ENCODE measurements around the gene HSD17B3. TPM values are rescaled to one million over a fixed set of nuclear protein-coding genes. Genes with fewer than 3 reads are reported as not detected.

The HSD17B3 gene
- total and polyA plus RNA-seq, 2 of the 13 experiments (the other 11 are each of a cell fraction or from before 2014, with no cell fraction given), result 0.12 TPM; not detected in 1

DNA sequence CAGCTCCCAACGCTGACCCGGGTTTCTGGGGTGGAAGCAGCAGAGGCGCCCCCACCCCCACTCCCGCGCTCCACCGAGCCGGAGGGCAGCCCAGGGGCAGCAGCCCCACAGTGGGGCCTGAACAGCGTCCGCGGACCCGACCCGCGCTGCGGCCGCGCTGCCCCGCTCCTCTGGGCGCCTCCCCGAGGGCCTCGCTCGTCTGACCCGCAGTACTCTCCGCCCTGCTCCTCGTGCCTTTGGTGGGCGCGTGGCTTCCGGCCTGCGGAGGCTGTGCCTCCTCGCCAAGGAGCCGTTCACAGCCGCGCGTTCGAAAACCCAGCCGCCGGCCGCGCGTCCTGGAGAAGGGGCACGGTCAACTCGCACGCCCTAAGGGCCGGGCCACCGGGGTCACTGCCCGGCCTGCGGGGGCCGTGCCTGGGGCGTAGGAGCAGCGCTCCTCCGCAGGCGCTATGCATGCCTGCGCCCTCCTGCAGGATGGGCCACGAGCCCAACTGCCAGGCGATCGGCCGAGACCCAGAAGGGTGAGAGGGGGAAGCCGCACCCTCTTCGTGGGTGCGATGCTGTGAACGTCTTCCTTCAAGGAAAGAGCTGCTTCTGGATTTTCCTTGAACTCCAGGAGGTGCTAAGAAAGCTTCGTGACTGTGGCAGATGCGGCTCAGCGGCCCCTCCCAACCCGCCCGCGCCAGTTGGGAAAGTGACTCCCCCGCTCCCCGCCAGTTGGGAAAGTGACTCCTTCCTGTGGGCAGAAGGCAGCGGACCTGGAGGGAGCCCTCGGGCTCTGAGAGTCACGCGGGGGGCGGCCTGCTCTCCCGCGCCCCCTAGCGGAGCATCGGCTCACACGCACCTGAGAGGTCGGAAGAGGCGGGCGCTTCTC, 82.7 kb downstream of the HSD17B3 start (continued):
- TF ChIP-seq, protein P1, sequence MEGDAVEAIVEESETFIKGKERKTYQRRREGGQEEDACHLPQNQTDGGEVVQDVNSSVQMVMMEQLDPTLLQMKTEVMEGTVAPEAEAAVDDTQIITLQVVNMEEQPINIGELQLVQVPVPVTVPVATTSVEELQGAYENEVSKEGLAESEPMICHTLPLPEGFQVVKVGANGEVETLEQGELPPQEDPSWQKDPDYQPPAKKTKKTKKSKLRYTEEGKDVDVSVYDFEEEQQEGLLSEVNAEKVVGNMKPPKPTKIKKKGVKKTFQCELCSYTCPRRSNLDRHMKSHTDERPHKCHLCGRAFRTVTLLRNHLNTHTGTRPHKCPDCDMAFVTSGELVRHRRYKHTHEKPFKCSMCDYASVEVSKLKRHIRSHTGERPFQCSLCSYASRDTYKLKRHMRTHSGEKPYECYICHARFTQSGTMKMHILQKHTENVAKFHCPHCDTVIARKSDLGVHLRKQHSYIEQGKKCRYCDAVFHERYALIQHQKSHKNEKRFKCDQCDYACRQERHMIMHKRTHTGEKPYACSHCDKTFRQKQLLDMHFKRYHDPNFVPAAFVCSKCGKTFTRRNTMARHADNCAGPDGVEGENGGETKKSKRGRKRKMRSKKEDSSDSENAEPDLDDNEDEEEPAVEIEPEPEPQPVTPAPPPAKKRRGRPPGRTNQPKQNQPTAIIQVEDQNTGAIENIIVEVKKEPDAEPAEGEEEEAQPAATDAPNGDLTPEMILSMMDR (CRISPR knock-in tag; IDR thresholded peaks at IDR 0.05), result peak; percentile 71
- TF ChIP-seq AKAP8 (CRISPR knock-in tag; IDR thresholded peaks at IDR 0.05) (no peak), ZNF446 (CRISPR knock-in tag; IDR thresholded peaks at IDR 0.05) (no peak), ZKSCAN8 (CRISPR knock-in tag; IDR thresholded peaks at IDR 0.05; ENCODE audit: borderline replicate concordance) (no peak), ATF7-NPFF (CRISPR knock-in tag; IDR thresholded peaks at IDR 0.05; ENCODE audit: low read depth) (0 out of 2 replicates have a peak, but pooled peaks have one; percentile 17), ZNF207 (IDR thresholded peaks at IDR 0.05; ENCODE audit: borderline replicate concordance) (no peak), ZNF747 (CRISPR knock-in tag; IDR thresholded peaks at IDR 0.05; ENCODE audit: borderline replicate concordance) (no peak), CCAR2 (optimal IDR thresholded peaks at IDR 0.05; ENCODE audit: low read depth, low read length) (no peak), GABPB1 (CRISPR knock-in tag; IDR thresholded peaks at IDR 0.05) (peak; percentile 41; the same call in 1 of the 2 replicates), PPARG (CRISPR knock-in tag; conservative IDR thresholded peaks at IDR 0.05) (no peak)
- TF ChIP-seq, protein P2, sequence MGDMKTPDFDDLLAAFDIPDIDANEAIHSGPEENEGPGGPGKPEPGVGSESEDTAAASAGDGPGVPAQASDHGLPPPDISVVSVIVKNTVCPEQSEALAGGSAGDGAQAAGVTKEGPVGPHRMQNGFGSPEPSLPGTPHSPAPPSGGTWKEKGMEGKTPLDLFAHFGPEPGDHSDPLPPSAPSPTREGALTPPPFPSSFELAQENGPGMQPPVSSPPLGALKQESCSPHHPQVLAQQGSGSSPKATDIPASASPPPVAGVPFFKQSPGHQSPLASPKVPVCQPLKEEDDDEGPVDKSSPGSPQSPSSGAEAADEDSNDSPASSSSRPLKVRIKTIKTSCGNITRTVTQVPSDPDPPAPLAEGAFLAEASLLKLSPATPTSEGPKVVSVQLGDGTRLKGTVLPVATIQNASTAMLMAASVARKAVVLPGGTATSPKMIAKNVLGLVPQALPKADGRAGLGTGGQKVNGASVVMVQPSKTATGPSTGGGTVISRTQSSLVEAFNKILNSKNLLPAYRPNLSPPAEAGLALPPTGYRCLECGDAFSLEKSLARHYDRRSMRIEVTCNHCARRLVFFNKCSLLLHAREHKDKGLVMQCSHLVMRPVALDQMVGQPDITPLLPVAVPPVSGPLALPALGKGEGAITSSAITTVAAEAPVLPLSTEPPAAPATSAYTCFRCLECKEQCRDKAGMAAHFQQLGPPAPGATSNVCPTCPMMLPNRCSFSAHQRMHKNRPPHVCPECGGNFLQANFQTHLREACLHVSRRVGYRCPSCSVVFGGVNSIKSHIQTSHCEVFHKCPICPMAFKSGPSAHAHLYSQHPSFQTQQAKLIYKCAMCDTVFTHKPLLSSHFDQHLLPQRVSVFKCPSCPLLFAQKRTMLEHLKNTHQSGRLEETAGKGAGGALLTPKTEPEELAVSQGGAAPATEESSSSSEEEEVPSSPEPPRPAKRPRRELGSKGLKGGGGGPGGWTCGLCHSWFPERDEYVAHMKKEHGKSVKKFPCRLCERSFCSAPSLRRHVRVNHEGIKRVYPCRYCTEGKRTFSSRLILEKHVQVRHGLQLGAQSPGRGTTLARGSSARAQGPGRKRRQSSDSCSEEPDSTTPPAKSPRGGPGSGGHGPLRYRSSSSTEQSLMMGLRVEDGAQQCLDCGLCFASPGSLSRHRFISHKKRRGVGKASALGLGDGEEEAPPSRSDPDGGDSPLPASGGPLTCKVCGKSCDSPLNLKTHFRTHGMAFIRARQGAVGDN (CRISPR knock-in tag; IDR thresholded peaks at IDR 0.05), result peak; percentile 9; the same call in 1 of the 2 replicates
- TF ChIP-seq, protein P3, sequence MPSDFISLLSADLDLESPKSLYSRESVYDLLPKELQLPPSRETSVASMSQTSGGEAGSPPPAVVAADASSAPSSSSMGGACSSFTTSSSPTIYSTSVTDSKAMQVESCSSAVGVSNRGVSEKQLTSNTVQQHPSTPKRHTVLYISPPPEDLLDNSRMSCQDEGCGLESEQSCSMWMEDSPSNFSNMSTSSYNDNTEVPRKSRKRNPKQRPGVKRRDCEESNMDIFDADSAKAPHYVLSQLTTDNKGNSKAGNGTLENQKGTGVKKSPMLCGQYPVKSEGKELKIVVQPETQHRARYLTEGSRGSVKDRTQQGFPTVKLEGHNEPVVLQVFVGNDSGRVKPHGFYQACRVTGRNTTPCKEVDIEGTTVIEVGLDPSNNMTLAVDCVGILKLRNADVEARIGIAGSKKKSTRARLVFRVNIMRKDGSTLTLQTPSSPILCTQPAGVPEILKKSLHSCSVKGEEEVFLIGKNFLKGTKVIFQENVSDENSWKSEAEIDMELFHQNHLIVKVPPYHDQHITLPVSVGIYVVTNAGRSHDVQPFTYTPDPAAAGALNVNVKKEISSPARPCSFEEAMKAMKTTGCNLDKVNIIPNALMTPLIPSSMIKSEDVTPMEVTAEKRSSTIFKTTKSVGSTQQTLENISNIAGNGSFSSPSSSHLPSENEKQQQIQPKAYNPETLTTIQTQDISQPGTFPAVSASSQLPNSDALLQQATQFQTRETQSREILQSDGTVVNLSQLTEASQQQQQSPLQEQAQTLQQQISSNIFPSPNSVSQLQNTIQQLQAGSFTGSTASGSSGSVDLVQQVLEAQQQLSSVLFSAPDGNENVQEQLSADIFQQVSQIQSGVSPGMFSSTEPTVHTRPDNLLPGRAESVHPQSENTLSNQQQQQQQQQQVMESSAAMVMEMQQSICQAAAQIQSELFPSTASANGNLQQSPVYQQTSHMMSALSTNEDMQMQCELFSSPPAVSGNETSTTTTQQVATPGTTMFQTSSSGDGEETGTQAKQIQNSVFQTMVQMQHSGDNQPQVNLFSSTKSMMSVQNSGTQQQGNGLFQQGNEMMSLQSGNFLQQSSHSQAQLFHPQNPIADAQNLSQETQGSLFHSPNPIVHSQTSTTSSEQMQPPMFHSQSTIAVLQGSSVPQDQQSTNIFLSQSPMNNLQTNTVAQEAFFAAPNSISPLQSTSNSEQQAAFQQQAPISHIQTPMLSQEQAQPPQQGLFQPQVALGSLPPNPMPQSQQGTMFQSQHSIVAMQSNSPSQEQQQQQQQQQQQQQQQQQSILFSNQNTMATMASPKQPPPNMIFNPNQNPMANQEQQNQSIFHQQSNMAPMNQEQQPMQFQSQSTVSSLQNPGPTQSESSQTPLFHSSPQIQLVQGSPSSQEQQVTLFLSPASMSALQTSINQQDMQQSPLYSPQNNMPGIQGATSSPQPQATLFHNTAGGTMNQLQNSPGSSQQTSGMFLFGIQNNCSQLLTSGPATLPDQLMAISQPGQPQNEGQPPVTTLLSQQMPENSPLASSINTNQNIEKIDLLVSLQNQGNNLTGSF (CRISPR knock-in tag; IDR thresholded peaks at IDR 0.05), result no peak

Measured in HepG2 (cell line).